Thyroid gland (tissue), 4 donors: ENCODE measurements around the gene TEX35.

Source experiments
- POLR2A ChIP-seq, 2 donors: fragments of 450-650 bp; IDR thresholded peaks; one replicate each; pipeline ENCODE4 v1.6.1; 2017; ENCODE audit warnings: antibody characterized with exemption in 2 of 2, mild to moderate bottlenecking in 2 of 2, moderate library complexity in 1 of 2
- TF ChIP-seq, protein P1 (sequence below), 6 experiments: fragments of 200-600 bp in 3 of 6; fragments of 450-650 bp in 3 of 6; sonication (generic) in 3 of 6; IDR thresholded peaks; one replicate each; pipeline ENCODE4 v1.5.1; 2016 to 2019; ENCODE audit warnings: antibody characterized with exemption in 6 of 6, mild to moderate bottlenecking in 2 of 6, inconsistent platforms in 1 of 6, moderate library complexity in 1 of 6

DNA sequence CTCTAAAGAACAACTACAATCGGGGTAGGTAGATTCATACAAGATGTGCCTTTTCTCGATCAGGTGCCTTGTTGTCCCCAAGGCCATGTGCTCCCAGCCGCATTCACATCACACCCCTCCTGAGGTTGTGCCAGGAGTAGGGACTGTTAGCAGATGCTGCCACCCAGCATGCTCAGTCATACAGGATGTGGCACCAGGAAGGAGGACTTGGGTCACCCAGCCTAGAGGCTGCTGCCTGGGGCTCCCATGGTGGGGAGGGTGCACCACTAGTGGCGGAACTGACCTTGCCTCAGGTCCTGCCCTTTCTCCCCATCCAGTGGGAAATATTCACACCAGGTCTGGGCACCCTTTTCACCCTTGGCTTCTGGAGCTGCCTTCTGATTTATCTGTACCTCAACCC is 8.3 kb downstream of the TEX35 start:
- TF ChIP-seq, protein P1, sequence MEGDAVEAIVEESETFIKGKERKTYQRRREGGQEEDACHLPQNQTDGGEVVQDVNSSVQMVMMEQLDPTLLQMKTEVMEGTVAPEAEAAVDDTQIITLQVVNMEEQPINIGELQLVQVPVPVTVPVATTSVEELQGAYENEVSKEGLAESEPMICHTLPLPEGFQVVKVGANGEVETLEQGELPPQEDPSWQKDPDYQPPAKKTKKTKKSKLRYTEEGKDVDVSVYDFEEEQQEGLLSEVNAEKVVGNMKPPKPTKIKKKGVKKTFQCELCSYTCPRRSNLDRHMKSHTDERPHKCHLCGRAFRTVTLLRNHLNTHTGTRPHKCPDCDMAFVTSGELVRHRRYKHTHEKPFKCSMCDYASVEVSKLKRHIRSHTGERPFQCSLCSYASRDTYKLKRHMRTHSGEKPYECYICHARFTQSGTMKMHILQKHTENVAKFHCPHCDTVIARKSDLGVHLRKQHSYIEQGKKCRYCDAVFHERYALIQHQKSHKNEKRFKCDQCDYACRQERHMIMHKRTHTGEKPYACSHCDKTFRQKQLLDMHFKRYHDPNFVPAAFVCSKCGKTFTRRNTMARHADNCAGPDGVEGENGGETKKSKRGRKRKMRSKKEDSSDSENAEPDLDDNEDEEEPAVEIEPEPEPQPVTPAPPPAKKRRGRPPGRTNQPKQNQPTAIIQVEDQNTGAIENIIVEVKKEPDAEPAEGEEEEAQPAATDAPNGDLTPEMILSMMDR (IDR thresholded peaks at IDR 0.05), result no peak
- no peak for TF ChIP-seq POLR2A (IDR thresholded peaks at IDR 0.05)
